ENCODE measurements around the gene LY6G6F. TPM values are rescaled to one million over a fixed set of nuclear protein-coding genes. Genes with fewer than 3 reads are reported as not detected.

The LY6G6F gene
- polyA plus RNA-seq, 4 donors, result 0.21 to 0.81 (median 0.57) TPM

DNA sequence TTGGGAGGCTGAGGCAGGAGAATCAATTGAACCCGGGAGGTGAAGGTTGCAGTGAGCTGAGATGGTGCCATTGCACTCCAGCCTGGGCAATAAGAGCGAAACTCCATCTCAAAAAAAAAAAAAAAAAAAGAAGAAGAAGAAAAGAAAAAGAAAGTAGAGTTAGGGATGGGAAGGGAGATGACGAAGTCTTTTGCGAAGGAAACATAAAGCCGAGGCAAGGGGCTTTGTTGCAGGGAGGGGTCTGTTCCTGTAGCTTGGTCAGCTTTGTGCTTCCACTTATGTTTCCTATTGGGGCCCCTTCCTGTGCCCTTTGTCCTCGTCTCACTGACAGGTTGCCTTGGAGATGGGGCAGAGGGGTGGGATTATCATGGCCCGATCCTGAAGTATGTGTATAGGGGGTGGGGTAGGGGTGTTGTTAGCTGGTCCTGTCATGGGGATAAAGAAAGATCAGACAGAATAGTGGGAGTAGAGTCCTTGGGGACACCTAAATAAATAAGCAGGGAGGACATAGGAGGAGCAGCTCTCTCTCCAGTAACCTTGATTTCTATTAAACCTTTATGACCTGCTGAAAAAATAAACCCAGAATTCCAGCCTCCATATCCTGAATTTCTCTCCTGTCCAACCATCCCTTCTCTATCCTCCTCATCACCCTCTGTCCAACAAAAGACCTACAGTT lies 30.8 kb downstream of the LY6G6F start:
- DNase-seq (ENCODE audit: low read depth in 4 of 4, low spot score in 2 of 4), result peak in 3 of 4 donors; percentile 62 to 70 (median 67)

DNA sequence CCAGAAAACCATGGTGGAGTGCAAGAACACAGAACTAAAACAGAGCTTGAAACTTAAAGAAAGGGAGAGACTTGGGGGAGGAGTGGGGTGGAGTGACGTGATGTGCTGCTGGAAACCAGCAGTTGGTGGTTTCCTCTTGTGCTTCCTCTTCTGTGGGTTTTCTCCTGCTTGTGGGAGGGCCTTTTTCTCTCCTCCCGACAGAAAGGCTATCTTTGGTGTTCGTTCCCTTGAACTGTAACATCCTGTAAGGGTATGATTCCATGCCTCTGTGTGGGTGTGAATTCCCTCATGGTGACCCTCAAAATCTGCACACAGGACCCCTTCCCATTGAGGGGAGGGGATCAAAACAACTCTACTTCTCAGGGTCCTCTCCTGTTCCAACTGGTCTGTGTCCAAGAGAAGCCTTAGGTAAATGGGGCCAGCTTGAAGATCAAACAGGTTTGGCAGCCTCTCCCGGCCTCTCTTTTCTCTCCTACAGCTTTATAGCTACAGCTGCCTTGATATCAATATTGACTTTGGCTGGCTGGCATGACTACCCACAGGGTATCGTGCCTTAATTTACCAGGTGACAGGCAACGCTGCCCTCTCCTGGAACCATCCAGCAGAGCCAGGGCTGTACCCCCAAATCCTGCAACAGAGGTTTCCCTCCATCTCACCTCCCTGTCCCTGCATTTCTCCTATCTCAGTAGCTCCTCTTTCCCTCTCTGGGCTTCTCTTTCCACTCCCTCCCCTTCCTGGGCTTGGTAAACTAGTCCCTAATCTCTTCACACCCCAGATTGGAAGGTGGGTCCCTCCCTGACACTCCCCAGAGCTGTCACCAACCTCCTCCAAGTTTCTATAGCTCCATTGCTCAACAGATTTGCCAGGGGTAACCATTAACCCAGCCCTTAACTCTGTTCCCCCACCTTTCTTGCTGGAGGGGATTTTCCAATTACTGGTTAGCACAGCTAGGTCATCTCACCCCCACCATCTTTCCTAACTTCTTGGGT lies 31.6 kb downstream of the LY6G6F start:
- peak in 3 of 4 donors; percentile 62 to 79 (median 72) for DNase-seq (ENCODE audit: low read depth in 4 of 4, low spot score in 2 of 4)

DNA sequence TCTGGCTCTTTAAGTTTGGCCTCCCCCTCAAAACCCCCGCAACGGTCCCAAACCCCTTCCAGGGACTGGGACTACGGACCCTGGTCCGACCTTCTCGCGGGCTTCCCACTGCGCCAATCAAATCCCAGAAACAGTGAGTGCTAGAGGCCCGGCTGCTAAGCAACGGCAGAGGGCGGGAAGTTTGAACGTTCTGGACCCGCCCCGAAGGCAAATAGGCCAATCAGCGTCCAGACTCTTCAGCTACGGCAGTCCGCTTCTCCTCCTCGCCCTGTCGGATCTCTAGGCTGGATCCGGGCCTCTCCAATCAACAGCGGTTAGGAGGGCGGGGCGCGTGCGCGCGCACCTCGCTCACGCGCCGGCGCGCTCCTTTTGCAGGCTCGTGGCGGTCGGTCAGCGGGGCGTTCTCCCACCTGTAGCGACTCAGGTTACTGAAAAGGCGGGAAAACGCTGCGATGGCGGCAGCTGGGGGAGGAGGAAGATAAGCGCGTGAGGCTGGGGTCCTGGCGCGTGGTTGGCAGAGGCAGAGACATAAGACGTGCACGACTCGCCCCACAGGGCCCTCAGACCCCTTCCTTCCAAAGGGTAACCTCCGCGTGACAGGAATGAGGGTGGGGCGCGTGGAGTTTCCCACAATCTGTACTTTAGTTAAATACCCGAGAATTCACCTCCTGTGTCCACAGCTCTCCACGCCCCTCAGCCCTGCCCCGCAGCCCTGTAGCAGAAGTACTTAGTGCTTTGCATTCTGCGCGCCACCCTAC lies 33.2 kb downstream of the LY6G6F start, which contains the start of gene MSH5:
Gene MSH5 (plus strand): TSS at position 367 of the 758 bp plus-strand sequence. CDS start 462 bp downstream, outside the sequence.
- DNase-seq (ENCODE audit: low read depth in 4 of 4, low spot score in 2 of 4), result peak; percentile 96 to 100 (median 98)

DNA sequence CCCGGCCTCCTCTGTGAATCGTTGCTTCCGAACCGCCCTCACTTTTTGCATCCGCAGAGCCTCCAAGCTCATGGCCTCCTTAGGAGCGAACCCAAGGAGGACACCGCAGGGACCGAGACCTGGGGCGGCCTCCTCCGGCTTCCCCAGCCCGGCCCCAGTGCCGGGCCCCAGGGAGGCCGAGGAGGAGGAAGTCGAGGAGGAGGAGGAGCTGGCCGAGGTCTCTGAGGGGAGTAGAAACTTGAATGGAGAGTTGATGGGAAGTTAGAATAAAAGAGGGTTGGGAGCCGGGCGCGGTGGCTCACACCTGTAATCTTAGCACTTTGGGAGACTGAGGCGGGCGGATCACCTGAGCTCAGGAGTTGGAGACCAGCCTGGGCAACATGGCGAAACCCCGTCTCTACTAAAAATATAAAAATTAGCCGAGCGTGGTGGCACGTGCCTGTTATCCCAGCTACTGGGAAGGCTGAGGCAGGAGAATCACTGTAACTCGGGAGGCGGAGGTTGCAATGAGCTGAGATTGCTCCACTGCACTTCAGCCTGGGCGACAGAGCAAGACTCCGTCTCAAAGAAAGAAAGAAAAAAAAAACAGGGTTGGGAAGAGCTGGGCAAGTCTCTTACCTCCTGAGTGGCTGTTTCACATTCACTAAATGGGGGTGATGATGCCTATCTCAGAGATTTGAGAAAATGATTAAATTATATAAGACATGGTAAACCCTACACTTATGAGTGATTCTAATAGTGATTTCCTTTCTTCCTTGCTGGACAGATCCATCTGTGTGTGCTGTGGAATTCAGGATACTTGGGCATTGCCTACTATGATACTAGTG lies 33.9 kb downstream of the LY6G6F start:
- no peak for DNase-seq (ENCODE audit: low read depth in 4 of 4, low spot score in 2 of 4)

DNA sequence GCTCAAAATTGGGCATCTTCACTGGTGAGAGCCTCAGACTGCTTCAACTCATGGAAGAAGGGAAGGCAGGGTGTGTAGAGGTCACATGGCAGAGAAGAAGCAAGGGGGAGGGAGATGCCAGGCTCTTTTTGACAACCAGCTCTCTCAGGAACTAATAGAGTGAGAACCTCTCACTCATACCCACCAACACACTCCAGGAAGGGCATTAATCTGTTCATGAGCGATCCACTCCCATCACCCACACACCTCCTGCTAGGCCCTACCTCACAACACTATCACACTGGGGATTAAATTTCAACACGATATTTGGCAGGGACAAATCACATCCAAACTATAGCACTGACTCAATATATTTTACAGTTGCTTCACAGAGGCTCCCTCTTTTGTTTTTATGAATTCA lies 35.1 kb downstream of the LY6G6F start:
- DNase-seq (ENCODE audit: low read depth in 4 of 4, low spot score in 2 of 4), result no peak

DNA sequence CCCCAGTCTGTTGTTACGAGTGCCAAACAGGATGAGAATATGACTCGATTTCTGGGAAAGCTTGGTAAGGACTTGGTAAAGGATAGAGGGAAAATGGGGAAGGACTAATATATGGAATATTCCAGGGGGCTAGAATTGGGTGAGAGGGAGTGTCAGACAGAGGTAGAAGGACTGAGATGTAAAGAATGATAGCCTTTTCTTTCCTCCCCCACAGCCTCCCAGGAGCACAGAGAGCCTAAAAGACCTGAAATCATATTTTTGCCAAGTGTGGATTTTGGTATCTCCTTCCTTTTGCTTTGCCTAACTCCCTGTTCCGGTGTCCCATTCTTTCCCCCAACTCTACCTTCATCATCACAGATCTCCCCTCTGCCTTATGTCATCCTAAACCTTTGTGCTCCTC lies 36.2 kb downstream of the LY6G6F start:
- DNase-seq (ENCODE audit: low read depth in 4 of 4, low spot score in 2 of 4), result no peak

DNA sequence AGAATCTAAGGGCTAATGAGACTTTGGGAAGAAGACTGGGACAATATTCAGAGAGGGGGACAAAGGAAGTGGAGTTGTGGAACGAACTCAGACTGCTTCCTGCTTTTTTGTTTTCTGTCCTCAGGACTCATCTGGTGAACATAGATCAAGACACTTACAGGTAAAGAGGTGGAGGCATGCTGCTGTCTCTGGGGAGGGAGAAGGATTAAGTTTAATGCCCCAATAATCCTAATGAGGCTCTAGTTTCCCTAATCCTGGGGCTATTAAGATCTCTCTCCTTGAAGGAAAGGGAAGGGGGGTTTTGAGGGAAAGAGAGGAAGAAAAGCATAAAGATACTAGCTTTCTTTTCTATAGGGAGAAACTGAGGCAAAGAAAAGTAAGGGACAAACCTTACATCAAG lies 37.8 kb downstream of the LY6G6F start:
- no peak for DNase-seq (ENCODE audit: low read depth in 4 of 4, low spot score in 2 of 4)

DNA sequence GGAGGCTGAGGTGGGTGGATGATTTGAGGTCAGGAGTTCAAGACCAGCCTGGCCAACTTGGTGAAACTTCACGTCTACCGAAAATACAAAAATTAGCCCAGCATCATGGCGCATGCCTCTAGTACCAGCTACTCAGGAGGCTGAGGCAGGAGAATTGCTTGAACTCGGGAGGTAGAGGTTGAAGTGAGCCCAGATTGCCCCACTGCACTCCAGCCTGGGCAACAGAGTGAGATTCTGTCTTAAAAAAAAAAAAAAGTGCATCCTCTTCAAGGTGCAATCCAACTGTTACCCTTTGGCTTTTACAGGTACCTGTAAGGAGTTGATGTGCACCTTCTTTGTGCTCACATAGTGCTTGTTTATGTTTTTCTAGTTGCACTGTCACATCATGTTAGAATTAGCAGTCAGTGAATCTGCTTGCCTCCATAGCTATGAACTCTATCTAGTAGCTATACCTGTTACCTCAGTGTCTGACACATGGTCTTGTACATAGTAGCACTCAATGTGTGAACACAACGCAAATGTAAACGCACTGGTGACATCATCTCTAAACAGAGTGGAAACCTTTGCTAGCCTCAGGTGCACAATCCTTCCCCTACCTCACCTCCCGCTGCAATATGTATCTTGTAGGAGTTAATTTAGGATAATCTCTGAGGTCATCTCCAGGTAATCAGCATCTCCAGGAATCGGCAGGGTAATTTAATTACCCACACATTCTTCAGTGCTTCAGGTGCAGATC lies 42.8 kb downstream of the LY6G6F start:
- no peak for DNase-seq (ENCODE audit: low read depth in 4 of 4, low spot score in 2 of 4)

DNA sequence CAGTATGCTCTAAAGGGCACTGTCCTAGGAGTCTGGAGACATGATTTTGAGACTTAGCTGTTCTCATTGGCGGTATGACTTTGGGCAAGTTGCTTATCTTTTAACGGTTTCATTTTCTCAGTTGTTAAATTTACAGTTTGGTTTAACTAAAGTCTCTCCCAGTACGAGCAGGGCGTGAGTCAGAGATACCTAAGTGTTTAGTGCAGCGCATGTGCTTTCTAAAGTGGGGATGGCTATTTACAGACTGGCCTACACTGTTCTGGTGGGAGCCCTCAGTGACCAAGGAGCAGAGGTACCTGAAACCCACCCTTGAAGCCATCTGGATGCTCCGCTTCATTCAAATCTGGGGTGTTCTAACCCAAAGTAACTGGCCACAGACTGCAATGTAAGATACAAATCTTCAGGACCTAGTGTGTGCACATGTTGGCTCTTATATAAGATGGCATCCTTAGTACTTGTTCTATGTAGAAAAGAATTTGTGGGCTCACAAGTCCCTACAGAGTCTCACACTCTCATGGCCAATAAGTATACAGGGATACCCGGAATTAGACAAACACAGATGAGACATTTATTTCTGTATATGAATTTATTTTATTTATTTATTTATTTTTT lies 43.9 kb downstream of the LY6G6F start:
- no peak for DNase-seq (ENCODE audit: low read depth in 4 of 4, low spot score in 2 of 4)

DNA sequence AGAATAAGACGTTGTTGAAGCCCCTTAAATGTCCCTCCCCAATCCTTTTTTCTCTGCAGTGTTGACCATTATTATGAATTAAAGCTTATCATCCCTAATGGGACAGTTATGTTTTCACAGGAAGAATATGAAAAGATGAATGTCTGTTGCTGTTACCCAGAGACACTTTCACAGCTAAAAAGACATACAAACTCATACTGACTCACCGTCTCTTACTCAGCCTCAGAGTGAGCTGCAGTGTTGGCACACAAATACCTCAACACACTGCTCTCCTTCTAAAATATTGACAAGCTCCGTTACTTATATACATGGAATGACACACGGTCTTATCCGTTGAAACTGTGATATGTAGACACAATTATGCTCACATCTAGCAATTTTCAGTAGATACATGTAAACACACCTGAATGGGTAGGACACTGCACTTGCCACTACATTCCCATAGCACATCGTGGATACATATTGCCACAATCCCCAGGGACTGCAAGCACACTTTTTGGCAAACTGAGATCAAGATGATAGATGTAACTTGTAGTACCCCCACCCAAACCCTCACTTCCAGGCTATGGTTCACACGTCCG lies 46.2 kb downstream of the LY6G6F start:
- DNase-seq (ENCODE audit: low read depth in 4 of 4, low spot score in 2 of 4), result no peak

DNA sequence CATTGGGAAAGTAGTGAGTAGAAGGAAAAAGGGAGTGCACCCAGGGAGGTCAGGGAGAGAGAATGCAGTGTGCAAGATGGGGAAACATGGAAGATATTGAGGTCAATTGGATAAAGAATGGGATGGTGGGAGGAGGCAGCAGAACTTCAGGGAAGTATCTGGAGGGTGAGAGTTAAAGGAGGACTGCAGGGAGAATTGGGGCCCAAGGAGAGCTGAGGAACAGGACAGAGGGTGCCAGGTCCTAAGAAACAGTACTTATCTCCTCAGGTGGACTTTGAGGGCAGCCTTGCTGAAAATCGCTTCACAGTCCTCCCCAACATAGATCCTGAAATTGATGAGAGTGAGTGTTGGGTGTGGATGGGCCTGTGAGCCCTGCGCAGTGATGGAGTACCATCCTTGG lies 51.6 kb downstream of the LY6G6F start:
- no peak for DNase-seq (ENCODE audit: low read depth in 4 of 4, low spot score in 2 of 4)

Other genes starting within 250 kb of the LY6G6F start
- gene MICB, start 208.7 kb upstream of the LY6G6F start, polyA plus RNA-seq (ENCODE audit: insufficient read length in 4 of 4), result 1 to 10 TPM in 2 of 4 donors, under 1 TPM in 2; 0.45 to 1.8 (median 0.88) TPM
- 10 to 100 TPM; 15.4 to 24.2 (median 18.0) TPM for gene MCCD1, start 177.9 kb upstream of the LY6G6F start, polyA plus RNA-seq (ENCODE audit: insufficient read length in 4 of 4)
- gene DDX39B, start 164.9 kb upstream of the LY6G6F start, polyA plus RNA-seq (ENCODE audit: insufficient read length in 4 of 4), result 100 to 1,000 TPM; 462 to 709 (median 569) TPM
- 10 to 100 TPM in 1 of 4 donors, 1 to 10 TPM in 3; 6.4 to 10.5 (median 6.5) TPM for gene ATP6V1G2, start 160.3 kb upstream of the LY6G6F start, polyA plus RNA-seq (ENCODE audit: insufficient read length in 4 of 4)
- 10 to 100 TPM; 18.4 to 29.0 (median 25.5) TPM for gene NFKBIL1, start 159.3 kb upstream of the LY6G6F start, polyA plus RNA-seq (ENCODE audit: insufficient read length in 4 of 4)
- gene LTA, start 134.6 kb upstream of the LY6G6F start, polyA plus RNA-seq (ENCODE audit: insufficient read length in 4 of 4), result under 1 TPM; 0.24 to 0.39 (median 0.31) TPM
- gene TNF, start 131.3 kb upstream of the LY6G6F start, polyA plus RNA-seq (ENCODE audit: insufficient read length in 4 of 4), result under 1 TPM in 1 of 4 donors, not detected in 3; 0.49 TPM
- 1 to 10 TPM in 3 of 4 donors, under 1 TPM in 1; 0.88 to 2.3 (median 2.0) TPM for gene LTB, start 124.4 kb upstream of the LY6G6F start, polyA plus RNA-seq (ENCODE audit: insufficient read length in 4 of 4)
- 1 to 10 TPM; 4.2 to 6.2 (median 5.0) TPM for gene LST1, start 120.6 kb upstream of the LY6G6F start, polyA plus RNA-seq (ENCODE audit: insufficient read length in 4 of 4)
- under 1 TPM in 3 of 4 donors, not detected in 1; 0.16 to 0.52 (median 0.25) TPM for gene NCR3, start 113.9 kb upstream of the LY6G6F start, polyA plus RNA-seq (ENCODE audit: insufficient read length in 4 of 4)
- gene AIF1, start 91.6 kb upstream of the LY6G6F start, polyA plus RNA-seq (ENCODE audit: insufficient read length in 4 of 4), result 10 to 100 TPM; 61.0 to 92.7 (median 73.5) TPM
- gene PRRC2A, start 86.2 kb upstream of the LY6G6F start, polyA plus RNA-seq (ENCODE audit: insufficient read length in 4 of 4), result 100 to 1,000 TPM; 129 to 238 (median 197) TPM
- 100 to 1,000 TPM; 218 to 274 (median 261) TPM for gene BAG6, start 54.2 kb upstream of the LY6G6F start, polyA plus RNA-seq (ENCODE audit: insufficient read length in 4 of 4)
- 100 to 1,000 TPM in 3 of 4 donors, 10 to 100 TPM in 1; 89.9 to 124 (median 104) TPM for gene APOM, start 51.0 kb upstream of the LY6G6F start, polyA plus RNA-seq (ENCODE audit: insufficient read length in 4 of 4)
- gene C6orf47, start 46.1 kb upstream of the LY6G6F start, polyA plus RNA-seq (ENCODE audit: insufficient read length in 4 of 4), result 10 to 100 TPM; 17.9 to 24.3 (median 21.4) TPM
- 10 to 100 TPM; 25.2 to 33.9 (median 29.5) TPM for gene GPANK1, start 41.9 kb upstream of the LY6G6F start, polyA plus RNA-seq (ENCODE audit: insufficient read length in 4 of 4)
- 100 to 1,000 TPM; 224 to 234 (median 228) TPM for gene CSNK2B, start 40.8 kb upstream of the LY6G6F start, polyA plus RNA-seq (ENCODE audit: insufficient read length in 4 of 4)
- gene LY6G5B, start 36.9 kb upstream of the LY6G6F start, polyA plus RNA-seq (ENCODE audit: insufficient read length in 4 of 4), result 10 to 100 TPM in 3 of 4 donors, 1 to 10 TPM in 1; 9.0 to 37.0 (median 19.2) TPM
- gene LY6G5C, start 25.8 kb upstream of the LY6G6F start, polyA plus RNA-seq (ENCODE audit: insufficient read length in 4 of 4), result 1 to 10 TPM; 2.4 to 5.6 (median 3.0) TPM
- 10 to 100 TPM; 54.3 to 74.8 (median 61.5) TPM for gene ABHD16A, start 3.5 kb upstream of the LY6G6F start, polyA plus RNA-seq (ENCODE audit: insufficient read length in 4 of 4)
- gene LY6G6D, start 8.5 kb downstream of the LY6G6F start, polyA plus RNA-seq (ENCODE audit: insufficient read length in 4 of 4), result under 1 TPM in 1 of 4 donors, not detected in 3; 0.65 TPM
- 1 to 10 TPM in 1 of 4 donors, under 1 TPM in 2, not detected in 1; 0.32 to 1.4 (median 0.47) TPM for gene LY6G6C, start 14.9 kb downstream of the LY6G6F start, polyA plus RNA-seq (ENCODE audit: insufficient read length in 4 of 4)
- gene MPIG6B, start 16.5 kb downstream of the LY6G6F start, polyA plus RNA-seq (ENCODE audit: insufficient read length in 4 of 4), result 1 to 10 TPM in 3 of 4 donors, under 1 TPM in 1; 0.72 to 2.4 (median 1.5) TPM
- gene DDAH2, start 22.4 kb downstream of the LY6G6F start, polyA plus RNA-seq (ENCODE audit: insufficient read length in 4 of 4), result 100 to 1,000 TPM; 163 to 243 (median 200) TPM
- 100 to 1,000 TPM; 251 to 323 (median 297) TPM for gene CLIC1, start 29.7 kb downstream of the LY6G6F start, polyA plus RNA-seq (ENCODE audit: insufficient read length in 4 of 4)
- gene MSH5, start 33.1 kb downstream of the LY6G6F start, polyA plus RNA-seq (ENCODE audit: insufficient read length in 4 of 4), result 10 to 100 TPM; 13.1 to 58.4 (median 30.9) TPM
- 10 to 100 TPM in 2 of 4 donors, 1 to 10 TPM in 2; 4.2 to 12.9 (median 7.3) TPM for gene SAPCD1, start 55.8 kb downstream of the LY6G6F start, polyA plus RNA-seq (ENCODE audit: insufficient read length in 4 of 4)
- 10 to 100 TPM in 2 of 4 donors, 1 to 10 TPM in 2; 8.1 to 10.7 (median 9.6) TPM for gene VWA7, start 70.5 kb downstream of the LY6G6F start, polyA plus RNA-seq (ENCODE audit: insufficient read length in 4 of 4)
- gene VARS1, start 88.9 kb downstream of the LY6G6F start, polyA plus RNA-seq (ENCODE audit: insufficient read length in 4 of 4), result 10 to 100 TPM; 51.9 to 64.8 (median 55.2) TPM
- gene LSM2, start 100.1 kb downstream of the LY6G6F start, polyA plus RNA-seq (ENCODE audit: insufficient read length in 4 of 4), result 10 to 100 TPM; 80.4 to 88.0 (median 84.9) TPM
- gene HSPA1L, start 108.4 kb downstream of the LY6G6F start, polyA plus RNA-seq (ENCODE audit: insufficient read length in 4 of 4), result 1 to 10 TPM; 3.6 to 4.2 (median 3.8) TPM
- gene HSPA1A, start 108.7 kb downstream of the LY6G6F start, polyA plus RNA-seq (ENCODE audit: insufficient read length in 4 of 4), result 100 to 1,000 TPM in 3 of 4 donors, 10 to 100 TPM in 1; 92.5 to 123 (median 116) TPM
- gene HSPA1B, start 120.9 kb downstream of the LY6G6F start, polyA plus RNA-seq (ENCODE audit: insufficient read length in 4 of 4), result 100 to 1,000 TPM; 128 to 169 (median 155) TPM
- gene NEU1, start 156.0 kb downstream of the LY6G6F start, polyA plus RNA-seq (ENCODE audit: insufficient read length in 4 of 4), result 10 to 100 TPM; 72.1 to 78.2 (median 75.1) TPM
- 10 to 100 TPM; 37.2 to 57.4 (median 46.1) TPM for gene SLC44A4, start 172.1 kb downstream of the LY6G6F start, polyA plus RNA-seq (ENCODE audit: insufficient read length in 4 of 4)
- 100 to 1,000 TPM in 1 of 4 donors, 10 to 100 TPM in 3; 65.6 to 111 (median 86.8) TPM for gene EHMT2, start 190.8 kb downstream of the LY6G6F start, polyA plus RNA-seq (ENCODE audit: insufficient read length in 4 of 4)
- gene ZBTB12, start 195.2 kb downstream of the LY6G6F start, polyA plus RNA-seq (ENCODE audit: insufficient read length in 4 of 4), result 10 to 100 TPM; 22.4 to 35.3 (median 26.9) TPM
- gene C2, start 220.9 kb downstream of the LY6G6F start, polyA plus RNA-seq (ENCODE audit: insufficient read length in 4 of 4), result 1 to 10 TPM; 3.1 to 4.1 (median 3.7) TPM
- 10 to 100 TPM in 1 of 4 donors, 1 to 10 TPM in 3; 6.5 to 22.2 (median 7.1) TPM for gene CFB, start 239.2 kb downstream of the LY6G6F start, polyA plus RNA-seq (ENCODE audit: insufficient read length in 4 of 4)